ENCODE data around the gene AMDHD1. TPM values are rescaled to one million over a fixed set of nuclear protein-coding genes. Genes with fewer than 3 reads are reported as not detected.

AMDHD1 gene
- total RNA-seq, 1 donor from 2014 or later: 0.41 TPM

DNA sequence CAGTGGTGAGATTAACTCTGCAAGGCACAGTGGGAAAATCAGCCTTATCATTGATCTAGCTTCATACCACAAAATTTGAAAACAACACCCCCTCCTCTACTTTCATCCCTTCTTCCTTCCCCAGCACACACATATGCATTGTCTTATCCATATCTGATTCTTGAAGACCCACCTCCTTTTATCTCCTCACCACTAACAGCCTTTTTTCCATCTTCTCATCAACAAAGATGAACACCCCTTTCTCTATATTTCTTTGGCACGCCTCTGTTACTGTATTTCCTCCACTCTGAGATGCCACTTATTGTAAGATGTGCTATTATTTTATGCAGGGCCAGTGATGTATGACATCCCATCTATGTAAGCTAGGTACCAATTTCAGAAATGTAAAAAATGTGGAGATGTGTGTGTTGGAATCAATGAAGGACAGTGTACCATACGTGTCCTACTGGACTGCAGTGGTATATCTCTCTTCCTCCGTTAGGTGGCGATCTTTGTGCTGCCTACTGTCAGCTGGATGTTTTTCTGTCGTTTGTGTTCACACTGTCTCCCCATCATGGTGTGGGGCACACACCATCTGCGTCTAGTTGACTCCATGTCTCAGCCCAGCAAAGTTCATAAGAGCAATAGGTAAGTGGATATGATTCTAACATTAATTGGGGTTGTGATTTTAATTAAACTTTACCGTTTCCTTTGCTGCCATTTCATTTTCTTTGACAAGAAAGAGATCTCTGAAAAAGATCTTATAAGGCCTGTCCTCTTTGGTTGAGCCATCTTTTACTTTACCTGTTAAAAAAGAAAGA lies 24.7 kb upstream of the AMDHD1 start:
- DNase-seq (ENCODE audit: low spot score, unreplicated experiment): no peak
- TF ChIP-seq, protein P1, sequence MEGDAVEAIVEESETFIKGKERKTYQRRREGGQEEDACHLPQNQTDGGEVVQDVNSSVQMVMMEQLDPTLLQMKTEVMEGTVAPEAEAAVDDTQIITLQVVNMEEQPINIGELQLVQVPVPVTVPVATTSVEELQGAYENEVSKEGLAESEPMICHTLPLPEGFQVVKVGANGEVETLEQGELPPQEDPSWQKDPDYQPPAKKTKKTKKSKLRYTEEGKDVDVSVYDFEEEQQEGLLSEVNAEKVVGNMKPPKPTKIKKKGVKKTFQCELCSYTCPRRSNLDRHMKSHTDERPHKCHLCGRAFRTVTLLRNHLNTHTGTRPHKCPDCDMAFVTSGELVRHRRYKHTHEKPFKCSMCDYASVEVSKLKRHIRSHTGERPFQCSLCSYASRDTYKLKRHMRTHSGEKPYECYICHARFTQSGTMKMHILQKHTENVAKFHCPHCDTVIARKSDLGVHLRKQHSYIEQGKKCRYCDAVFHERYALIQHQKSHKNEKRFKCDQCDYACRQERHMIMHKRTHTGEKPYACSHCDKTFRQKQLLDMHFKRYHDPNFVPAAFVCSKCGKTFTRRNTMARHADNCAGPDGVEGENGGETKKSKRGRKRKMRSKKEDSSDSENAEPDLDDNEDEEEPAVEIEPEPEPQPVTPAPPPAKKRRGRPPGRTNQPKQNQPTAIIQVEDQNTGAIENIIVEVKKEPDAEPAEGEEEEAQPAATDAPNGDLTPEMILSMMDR (IDR thresholded peaks at IDR 0.05; ENCODE audit: unreplicated experiment): peak; percentile 79
- Mint-ChIP-seq H3K9me3 (ENCODE audit: low read depth) (no peaks in the 10 kb centered on the region), H3K36me3 (ENCODE audit: insufficient read depth) (no peaks in the 10 kb centered on the region), H3K4me3 (ENCODE audit: low read depth) (no peak overlapping the region), H3K4me1 (ENCODE audit: low read depth) (no peaks in the 10 kb centered on the region), H3K27me3 (no peaks in the 10 kb centered on the region), H3K27ac (no peak overlapping the region)

DNA sequence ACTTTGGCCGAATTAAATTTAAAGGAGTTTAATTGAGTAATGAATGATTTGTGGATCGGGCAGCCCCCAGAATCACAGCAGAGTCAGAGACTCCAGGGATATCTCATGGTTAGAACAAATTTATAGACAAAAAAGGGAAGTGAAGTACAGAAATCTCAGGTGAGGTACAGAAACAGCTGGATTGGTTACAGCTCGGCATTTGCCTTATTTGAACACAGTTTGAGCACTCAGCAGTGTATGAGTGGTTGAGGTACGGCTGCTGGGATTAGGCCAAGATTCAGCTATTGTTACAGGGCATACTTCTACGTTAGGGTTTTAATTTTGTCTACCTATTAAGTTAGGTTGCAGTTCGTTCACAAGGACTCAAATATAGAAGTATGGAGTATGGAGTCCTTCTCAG lies 24.0 kb upstream of the AMDHD1 start:
- TF ChIP-seq, protein P1 (IDR thresholded peaks at IDR 0.05; ENCODE audit: unreplicated experiment): no peak
- Mint-ChIP-seq H3K4me3 (ENCODE audit: low read depth) (no peak overlapping the region), H3K9me3 (ENCODE audit: low read depth) (no peaks in the 10 kb centered on the region), H3K27ac (no peak overlapping the region), H3K4me1 (ENCODE audit: low read depth) (no peaks in the 10 kb centered on the region), H3K27me3 (no peaks in the 10 kb centered on the region), H3K36me3 (ENCODE audit: insufficient read depth) (no peaks in the 10 kb centered on the region)
- DNase-seq (ENCODE audit: low spot score, unreplicated experiment): no peak

DNA sequence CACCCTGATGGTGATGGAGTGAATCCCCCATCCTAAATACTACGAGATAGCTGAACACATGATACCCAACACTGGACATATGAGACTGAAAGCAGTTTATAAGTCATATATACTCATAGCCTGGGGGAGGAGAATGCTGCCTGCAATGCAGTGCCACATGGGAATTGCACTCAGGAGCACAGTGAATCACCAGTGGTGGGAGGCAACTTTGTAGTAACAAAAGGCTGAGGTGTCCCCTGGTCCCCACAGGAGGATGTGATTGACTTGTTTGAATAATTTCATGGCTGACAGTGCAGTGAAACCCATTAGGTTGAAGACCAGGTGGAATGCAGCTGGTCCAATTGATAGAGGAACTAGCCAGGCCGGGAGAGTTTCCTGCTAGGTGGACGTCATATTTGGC lies 20.9 kb upstream of the AMDHD1 start:
- H3K27ac Mint-ChIP-seq: no peak overlapping the region
- H3K4me3 Mint-ChIP-seq (ENCODE audit: low read depth): no peak overlapping the region
- no peaks in the 10 kb centered on the region for H3K27me3 Mint-ChIP-seq
- no peaks in the 10 kb centered on the region for H3K36me3 Mint-ChIP-seq (ENCODE audit: insufficient read depth)
- no peak for DNase-seq (ENCODE audit: low spot score, unreplicated experiment)
- peaks cover under 1% of the 10 kb centered on the region for H3K9me3 Mint-ChIP-seq (ENCODE audit: low read depth)
- H3K4me1 Mint-ChIP-seq (ENCODE audit: low read depth): no peaks in the 10 kb centered on the region
- TF ChIP-seq, protein P1 (IDR thresholded peaks at IDR 0.05; ENCODE audit: unreplicated experiment): no peak

DNA sequence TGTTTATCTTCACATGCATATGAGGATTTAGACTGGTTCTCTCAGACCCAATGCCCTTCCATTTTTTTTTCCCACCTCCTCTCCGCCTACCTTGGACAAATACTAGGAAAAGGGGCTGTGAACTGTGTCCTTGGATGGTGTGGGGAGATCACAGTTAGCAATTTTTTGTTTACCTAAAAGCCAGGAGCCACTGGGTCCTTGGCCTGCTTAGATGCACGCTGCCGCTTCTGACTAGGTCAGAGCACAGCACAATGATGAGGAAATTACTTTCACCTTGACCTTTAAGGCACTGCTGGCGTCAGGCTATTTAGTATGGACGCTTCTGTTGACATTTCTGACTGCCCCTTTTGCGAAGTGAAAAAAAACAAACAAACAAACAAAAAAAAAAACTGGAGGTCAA lies 2.6 kb upstream of the AMDHD1 start:
- Mint-ChIP-seq H3K27ac (no peak overlapping the region), H3K9me3 (ENCODE audit: low read depth) (no peaks in the 10 kb centered on the region), H3K27me3 (peaks cover 15% of the 10 kb centered on the region), H3K4me3 (ENCODE audit: low read depth) (no peak overlapping the region), H3K4me1 (ENCODE audit: low read depth) (peaks cover 2% of the 10 kb centered on the region), H3K36me3 (ENCODE audit: insufficient read depth) (no peaks in the 10 kb centered on the region)
- TF ChIP-seq, protein P1 (IDR thresholded peaks at IDR 0.05; ENCODE audit: unreplicated experiment): no peak
- no peak for DNase-seq (ENCODE audit: low spot score, unreplicated experiment)

DNA sequence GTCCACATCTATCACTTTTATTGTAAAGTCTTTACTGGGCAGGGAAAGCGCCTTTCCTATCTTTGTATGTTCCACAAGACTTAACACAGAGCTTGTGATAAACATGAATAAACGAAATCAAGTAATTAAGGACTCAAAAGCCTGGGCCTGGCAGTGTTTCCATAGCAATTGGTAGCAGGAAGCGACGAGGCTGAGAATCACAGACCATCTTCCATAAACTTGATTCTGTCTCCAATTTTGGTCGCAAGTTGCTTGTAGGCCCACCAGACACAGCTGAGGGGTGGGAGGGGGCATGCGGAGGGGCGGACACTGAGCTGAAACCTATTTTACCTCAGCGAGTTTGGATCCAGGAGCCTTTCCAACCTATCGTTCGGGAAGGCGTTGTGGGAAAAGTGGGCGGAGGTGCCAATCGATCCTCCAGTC lies 1.0 kb upstream of the AMDHD1 start:
- Mint-ChIP-seq H3K27ac (peak overlapping the region; percentile 51), H3K9me3 (ENCODE audit: low read depth) (no peaks in the 10 kb centered on the region), H3K27me3 (peaks cover 20% of the 10 kb centered on the region), H3K4me1 (ENCODE audit: low read depth) (peaks cover 2% of the 10 kb centered on the region), H3K4me3 (ENCODE audit: low read depth) (peak overlapping the region; percentile 82), H3K36me3 (ENCODE audit: insufficient read depth) (no peaks in the 10 kb centered on the region)
- no peak for DNase-seq (ENCODE audit: low spot score, unreplicated experiment)
- TF ChIP-seq, protein P1 (IDR thresholded peaks at IDR 0.05; ENCODE audit: unreplicated experiment): no peak
